Measurements from ENCODE around the gene APOBEC2. TPM values are rescaled to one million over a fixed set of nuclear protein-coding genes. Genes with fewer than 3 reads are reported as not detected.

APOBEC2 gene
- polyA plus RNA-seq, 6 donors from 2014 or later, result 0.64 to 1.0 (median 0.85) TPM; not detected in 1

DNA sequence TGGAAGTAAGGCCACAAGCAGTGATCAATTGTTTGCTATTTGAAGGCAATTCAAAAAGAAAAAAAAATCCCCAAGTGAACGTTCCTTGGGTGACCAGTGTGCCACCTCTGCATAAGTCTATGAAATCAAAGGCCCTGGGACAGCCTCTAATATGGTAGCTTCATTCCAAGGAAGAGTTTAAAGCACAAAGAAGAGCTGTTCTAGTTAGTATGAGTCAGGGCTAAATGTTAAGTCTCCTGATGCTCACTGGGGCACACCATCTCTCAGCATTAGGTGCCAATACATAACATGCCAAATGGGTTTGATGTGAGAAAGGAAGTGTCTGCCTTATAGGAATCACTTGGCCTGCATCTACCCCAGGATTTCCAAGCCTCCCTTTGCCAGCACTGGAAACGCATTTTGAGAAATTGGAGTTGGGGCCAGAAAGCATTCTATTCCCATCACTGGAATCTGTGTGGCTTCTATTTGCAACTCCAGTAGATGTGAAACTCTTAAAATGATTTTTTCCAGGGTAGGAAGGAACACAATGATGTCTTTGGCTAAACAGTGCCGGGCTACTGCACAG, 27.0 kb upstream of the APOBEC2 start:
- peaks cover 23 to 27% (median 24%) of the 10 kb centered on the region in 3 donors for H3K4me1 Mint-ChIP-seq
- no peak for ATAC-seq (ENCODE audit: low read depth in 2 of 2)
- H3K27me3 Mint-ChIP-seq, result no peaks in the 10 kb centered on the region
- no peaks in the 10 kb centered on the region for H3K9me3 Mint-ChIP-seq
- H3K4me3 Mint-ChIP-seq, result peak overlapping the region in 3 of 8 donors; percentile 15 to 73 (median 64)
- no peak for DNase-seq
- peak overlapping the region in 1 of 6 donors; percentile 41 for H3K27ac Mint-ChIP-seq
- no peaks in the 10 kb centered on the region for H3K36me3 Mint-ChIP-seq

DNA sequence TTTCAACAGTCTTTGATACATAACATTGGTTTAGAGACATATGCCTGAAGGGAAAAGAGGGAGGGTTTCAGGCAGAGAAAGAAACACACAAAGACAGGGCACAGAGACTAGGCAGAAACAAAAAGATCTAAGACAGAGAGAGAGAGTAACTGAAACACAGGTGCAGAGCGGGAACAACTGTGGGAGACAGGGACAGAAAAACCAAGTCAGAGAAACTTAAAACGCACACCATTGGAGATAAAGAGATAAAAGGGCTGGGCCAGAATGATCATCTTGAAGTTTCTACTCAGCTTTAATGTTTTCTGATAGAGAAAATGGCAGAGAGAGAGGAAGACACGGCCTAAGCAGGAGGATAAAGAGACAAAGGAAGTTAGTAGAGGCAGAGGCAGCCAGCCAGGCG, 25.8 kb upstream of the APOBEC2 start:
- no peaks in the 10 kb centered on the region for H3K36me3 Mint-ChIP-seq
- no peaks in the 10 kb centered on the region for H3K9me3 Mint-ChIP-seq
- peaks cover 23 to 29% (median 25%) of the 10 kb centered on the region in 3 donors for H3K4me1 Mint-ChIP-seq
- ATAC-seq (ENCODE audit: low read depth in 2 of 2) (no peak), DNase-seq (no peak)
- H3K4me3 Mint-ChIP-seq, result peak overlapping the region; percentile 79 to 96 (median 86)
- H3K27ac Mint-ChIP-seq, result peak overlapping the region in 5 of 6 donors; percentile 10 to 96 (median 69)
- H3K27me3 Mint-ChIP-seq, result no peaks in the 10 kb centered on the region

DNA sequence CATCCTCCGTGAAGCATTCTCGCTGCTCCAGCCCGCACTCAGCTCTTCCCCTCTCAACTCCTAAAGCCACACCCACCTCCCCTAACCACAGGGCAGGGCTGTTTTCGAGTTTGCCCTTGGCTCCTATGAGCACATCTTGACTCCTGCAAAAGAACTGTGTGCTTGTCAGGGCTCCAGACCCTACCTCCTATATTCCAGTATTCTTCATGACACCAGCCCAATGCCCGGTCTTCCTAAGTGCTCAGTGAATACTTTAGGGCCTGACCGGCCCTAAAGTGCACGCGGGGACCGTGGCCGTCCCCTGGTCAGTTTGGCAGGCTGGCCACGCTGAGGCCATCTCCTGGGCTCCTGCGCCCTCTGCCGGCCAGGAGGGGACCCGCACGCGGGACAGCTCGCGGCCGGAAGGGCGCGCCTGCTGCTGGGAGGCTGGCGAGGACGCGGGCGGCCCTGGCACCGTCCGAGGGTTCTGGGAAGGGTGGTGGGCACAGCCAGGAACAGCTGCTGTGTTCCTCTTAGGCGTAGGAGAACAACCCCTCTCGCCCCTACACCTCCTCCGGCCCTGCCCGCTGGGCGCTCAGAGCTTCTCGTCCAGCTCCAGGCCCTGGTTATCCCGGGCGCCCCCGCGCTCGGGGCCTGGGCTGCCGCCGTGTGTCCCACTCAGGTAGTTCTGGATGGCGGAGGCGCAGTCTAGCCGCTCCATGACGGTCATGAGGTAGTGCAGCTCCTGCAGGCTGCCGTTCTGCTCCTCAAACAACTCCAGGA, 25.0 kb upstream of the APOBEC2 start:
- Mint-ChIP-seq H3K4me1 (peaks cover 23 to 29% (median 25%) of the 10 kb centered on the region in 3 donors), H3K36me3 (no peaks in the 10 kb centered on the region), H3K4me3 (peak overlapping the region; percentile 79 to 96 (median 87)), H3K27me3 (no peaks in the 10 kb centered on the region), H3K27ac (peak overlapping the region; percentile 3 to 96 (median 73)), H3K9me3 (no peaks in the 10 kb centered on the region)
- DNase-seq (peak; percentile 66), ATAC-seq (ENCODE audit: low read depth in 2 of 2) (peak; percentile 83 to 85)

GRCh38 chr6:41028561-41029412, 24.2 kb upstream of the APOBEC2 start:
- Mint-ChIP-seq H3K9me3 (no peaks in the 10 kb centered on the region), H3K36me3 (no peaks in the 10 kb centered on the region), H3K4me3 (peak overlapping the region; percentile 79 to 96 (median 87)), H3K27me3 (no peaks in the 10 kb centered on the region), H3K4me1 (peaks cover 23 to 29% (median 25%) of the 10 kb centered on the region in 3 donors), H3K27ac (peak overlapping the region in 5 of 6 donors; percentile 2 to 85 (median 74))
- ATAC-seq (ENCODE audit: low read depth in 2 of 2) (no peak), DNase-seq (no peak)

GRCh38 chr6:41032830-41033229, 20.2 kb upstream of the APOBEC2 start:
- peak overlapping the region in 1 of 6 donors; percentile 37 for H3K27ac Mint-ChIP-seq
- ATAC-seq (ENCODE audit: low read depth in 2 of 2) (no peak), DNase-seq (no peak)
- no peaks in the 10 kb centered on the region for H3K27me3 Mint-ChIP-seq
- H3K9me3 Mint-ChIP-seq, result no peaks in the 10 kb centered on the region
- peaks cover 13 to 20% (median 17%) of the 10 kb centered on the region in 3 donors for H3K4me1 Mint-ChIP-seq
- peaks cover 0 to 3% of the 10 kb centered on the region in 2 donors for H3K36me3 Mint-ChIP-seq
- no peak overlapping the region for H3K4me3 Mint-ChIP-seq

DNA sequence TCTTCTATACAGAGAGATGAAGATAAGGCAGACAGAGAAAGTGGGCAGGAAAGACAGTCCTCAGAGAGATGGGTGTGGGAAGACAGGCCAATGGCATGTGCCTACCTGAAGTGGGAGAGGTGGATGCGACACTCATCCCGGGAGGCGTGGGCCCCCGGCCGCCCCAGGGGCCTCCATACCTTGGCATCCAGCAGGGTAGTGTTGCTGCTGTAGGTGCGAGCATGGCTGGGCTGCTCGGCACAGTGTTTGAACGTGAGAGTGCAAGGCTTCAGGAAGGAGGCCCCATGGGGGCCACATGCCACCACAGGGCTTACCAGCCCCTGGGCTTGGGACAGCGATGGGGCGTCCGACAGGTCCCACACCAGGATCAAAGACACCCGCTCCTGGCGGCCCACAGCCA, 19.2 kb upstream of the APOBEC2 start:
- H3K27ac Mint-ChIP-seq, result no peak overlapping the region
- H3K4me1 Mint-ChIP-seq, result peaks cover 7 to 14% (median 11%) of the 10 kb centered on the region in 3 donors
- H3K27me3 Mint-ChIP-seq, result no peaks in the 10 kb centered on the region
- DNase-seq, result no peak
- no peak for ATAC-seq (ENCODE audit: low read depth in 2 of 2)
- peaks cover 0 to 3% of the 10 kb centered on the region in 2 donors for H3K36me3 Mint-ChIP-seq
- no peak overlapping the region for H3K4me3 Mint-ChIP-seq
- H3K9me3 Mint-ChIP-seq, result no peaks in the 10 kb centered on the region

- DNase-seq (no peak), ATAC-seq (ENCODE audit: low read depth in 2 of 2) (no peak)
- H3K4me1 Mint-ChIP-seq, result peaks cover 0 to 1% (median 0%) of the 10 kb centered on the region in 3 donors
- no peaks in the 10 kb centered on the region for H3K9me3 Mint-ChIP-seq
- no peak overlapping the region for H3K4me3 Mint-ChIP-seq
- H3K36me3 Mint-ChIP-seq, result peaks cover 0 to 3% of the 10 kb centered on the region in 2 donors
- no peak overlapping the region for H3K27ac Mint-ChIP-seq
- no peaks in the 10 kb centered on the region for H3K27me3 Mint-ChIP-seq
Measured at GRCh38 chr6:41036186-41036585, 16.8 kb upstream of the APOBEC2 start.

GRCh38 chr6:41036601-41037000, 16.4 kb upstream of the APOBEC2 start:
- H3K27ac Mint-ChIP-seq, result peak overlapping the region in 1 of 6 donors; percentile 94
- no peaks in the 10 kb centered on the region for H3K27me3 Mint-ChIP-seq
- H3K4me1 Mint-ChIP-seq, result no peaks in the 10 kb centered on the region
- DNase-seq (no peak), ATAC-seq (ENCODE audit: low read depth in 2 of 2) (no peak)
- H3K4me3 Mint-ChIP-seq, result no peak overlapping the region
- peaks cover 0 to 3% of the 10 kb centered on the region in 2 donors for H3K36me3 Mint-ChIP-seq
- no peaks in the 10 kb centered on the region for H3K9me3 Mint-ChIP-seq

GRCh38 chr6:41037107-41037900, 15.7 kb upstream of the APOBEC2 start:
- no peak for DNase-seq
- no peak for ATAC-seq (ENCODE audit: low read depth in 2 of 2)
- H3K27ac Mint-ChIP-seq, result peak overlapping the region in 1 of 6 donors; percentile 94
- no peak overlapping the region for H3K4me3 Mint-ChIP-seq
- no peaks in the 10 kb centered on the region for H3K9me3 Mint-ChIP-seq
- peaks cover 0 to 4% (median 0%) of the 10 kb centered on the region in 3 donors for H3K4me1 Mint-ChIP-seq
- no peaks in the 10 kb centered on the region for H3K27me3 Mint-ChIP-seq
- H3K36me3 Mint-ChIP-seq, result peaks cover 0 to 8% of the 10 kb centered on the region in 2 donors

- DNase-seq (no peak), ATAC-seq (ENCODE audit: low read depth in 2 of 2) (no peak)
- H3K4me1 Mint-ChIP-seq, result peaks cover 0 to 4% (median 0%) of the 10 kb centered on the region in 3 donors
- H3K9me3 Mint-ChIP-seq, result no peaks in the 10 kb centered on the region
- peak overlapping the region in 1 of 6 donors; percentile 54 for H3K27ac Mint-ChIP-seq
- no peaks in the 10 kb centered on the region for H3K27me3 Mint-ChIP-seq
- H3K4me3 Mint-ChIP-seq, result no peak overlapping the region
- peaks cover 0 to 8% of the 10 kb centered on the region in 2 donors for H3K36me3 Mint-ChIP-seq
Measured at GRCh38 chr6:41038205-41038604, 14.8 kb upstream of the APOBEC2 start.

DNA sequence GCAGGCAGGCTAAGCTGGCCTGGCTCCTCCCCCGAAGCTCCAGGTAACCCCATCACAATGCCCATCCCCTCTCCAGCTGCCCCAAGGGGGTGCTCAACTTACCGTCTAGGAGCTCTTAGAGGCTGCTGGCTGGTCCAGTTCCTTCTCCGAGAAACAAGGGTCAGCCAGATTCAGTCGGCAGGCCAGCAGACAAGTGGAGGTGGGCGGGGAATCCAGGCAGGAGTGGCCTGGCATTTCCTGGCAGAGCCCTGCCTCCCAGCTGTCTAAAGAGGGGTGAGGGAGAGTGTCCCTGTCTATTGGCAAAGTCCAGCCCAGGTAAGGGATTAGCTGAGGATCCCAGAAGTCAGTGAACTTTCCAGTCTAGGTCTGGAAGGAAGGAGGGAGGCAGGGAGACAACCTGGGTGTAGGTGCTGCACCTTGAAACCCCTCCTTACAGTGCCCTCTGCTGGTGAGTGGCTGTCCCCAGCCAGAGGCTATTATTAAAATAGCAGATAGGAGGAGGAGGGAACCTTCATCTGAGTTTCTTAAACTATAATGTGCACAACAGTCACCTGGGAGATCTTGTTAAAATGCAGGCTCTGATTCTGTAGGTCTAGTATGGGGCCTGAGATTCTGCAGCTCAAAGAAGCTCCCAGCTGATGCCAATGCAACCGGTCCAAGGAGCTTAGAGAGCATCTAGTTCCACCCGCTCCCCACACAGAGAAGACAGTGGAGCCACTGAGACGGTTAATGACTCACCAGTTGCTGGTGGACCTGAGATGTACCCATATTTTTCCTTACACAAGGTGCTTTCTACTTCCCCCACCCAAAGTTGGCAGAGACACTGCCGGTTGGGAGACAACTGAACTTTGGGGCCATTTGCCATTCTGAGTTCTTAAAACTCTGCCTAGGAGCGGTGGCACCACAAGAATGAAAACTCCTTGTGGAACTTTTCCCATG, 13.7 kb upstream of the APOBEC2 start, which contains the start of gene UNC5CL:
Gene UNC5CL, minus strand, starts transcription at position 162 of the 939 bp plus-strand sequence. CDS start 4,147 bp downstream, outside the sequence.
- Mint-ChIP-seq H3K36me3 (peaks cover 0 to 8% of the 10 kb centered on the region in 2 donors), H3K27ac (peak within 1 kb of the TSS in 3 of 6 donors; percentile 49 to 57 (median 54)), H3K4me1 (peaks cover 0 to 4% (median 0%) of the 10 kb centered on the region in 3 donors), H3K9me3 (no peaks in the 10 kb centered on the region), H3K4me3 (peak within 1 kb of the TSS in 1 of 8 donors; percentile 66), H3K27me3 (no peaks in the 10 kb centered on the region)
- peak; percentile 55 to 71 for ATAC-seq (ENCODE audit: low read depth in 2 of 2)
- DNase-seq, result peak; percentile 20
